HAP-1 (cell line): ENCODE results near the gene DYNLRB2.

ENCODE experiments used
- DNase-seq, 2 experiments: peaks; one replicate each; pipeline ENCODE4 v3.0.0-alpha.2; 2016 to 2020; ENCODE audit warnings: low spot score in 2 of 2
- H3K27me3 ChIP-seq: fragments of 250-450 bp; sonication (Bioruptor Pico); 2 replicates; pipeline ENCODE4 v1.5.1; 2020; ENCODE audit warnings: low read depth, mild to moderate bottlenecking, moderate library complexity
- H3K36me3 ChIP-seq: fragments of 250-450 bp; sonication (Bioruptor Pico); replicated peaks from 2 replicates; pipeline ENCODE4 v1.5.1; 2020; ENCODE audit warnings: mild to moderate bottlenecking
- H3K4me1 ChIP-seq: fragments of 250-450 bp; sonication (Bioruptor Pico); 2 replicates; pipeline ENCODE4 v1.5.1; 2020; ENCODE audit warnings: mild to moderate bottlenecking
- H3K4me3 ChIP-seq: fragments of 250-450 bp; sonication (Bioruptor Pico); 2 replicates; pipeline ENCODE4 v1.5.1; 2020; ENCODE audit warnings: mild to moderate bottlenecking, moderate library complexity
- H3K9me3 ChIP-seq: fragments of 250-450 bp; sonication (Bioruptor Pico); 2 replicates; pipeline ENCODE4 v1.5.1; 2020; ENCODE audit warnings: mild to moderate bottlenecking, moderate library complexity
- in situ Hi-C: fragments of 300-500 bp; cut with MboI; formaldehyde crosslinking; loops from 3 replicates; pipeline ENCODE4 v1.14.3; 2020; ENCODE audit warnings: low sequenced_read_pairs, inconsistent platforms, mixed read lengths

The DYNLRB2 gene

GRCh38 chr16:80540516-80541305, at the start of gene DYNLRB2:
TSS of gene DYNLRB2 (plus strand) at chr16:80540993. CDS start at chr16:80541077, 84 bp downstream.
- H3K4me3 ChIP-seq, result no peak within 1 kb of the TSS
- H3K9me3 ChIP-seq, result no peaks in the 10 kb centered on the region
- in situ Hi-C loops, result loop anchor here (25.0 kb wide), 1 partner anchor 422 kb away; no protein-coding TSS in a partner anchor
- DNase-seq, result no peak
- H3K27me3 ChIP-seq, result no peaks in the 10 kb centered on the region
- H3K36me3 ChIP-seq, result no peaks in the 10 kb centered on the region
- no peaks in the 10 kb centered on the region for H3K4me1 ChIP-seq

GRCh38 chr16:80500116-80500859, 40.5 kb upstream of the DYNLRB2 start:
- in situ Hi-C loops, result no loop called here
- no peak for DNase-seq
- H3K4me1 ChIP-seq, result no peaks in the 10 kb centered on the region
- H3K27me3 ChIP-seq, result no peaks in the 10 kb centered on the region
- no peaks in the 10 kb centered on the region for H3K36me3 ChIP-seq
- no peaks in the 10 kb centered on the region for H3K9me3 ChIP-seq
- H3K4me3 ChIP-seq, result no peak overlapping the region

- in situ Hi-C loops, result no loop called here
- DNase-seq, result no peak
- Histone ChIP-seq H3K27me3 (no peaks in the 10 kb centered on the region), H3K4me1 (no peaks in the 10 kb centered on the region), H3K4me3 (no peak overlapping the region), H3K9me3 (no peaks in the 10 kb centered on the region), H3K36me3 (no peaks in the 10 kb centered on the region)
These were observed 39.8 kb upstream of the DYNLRB2 start for GRCh38 chr16:80500961-80501525.

GRCh38 chr16:80503107-80503506, 37.7 kb upstream of the DYNLRB2 start:
- Histone ChIP-seq H3K4me3 (no peak overlapping the region), H3K4me1 (no peaks in the 10 kb centered on the region), H3K9me3 (no peaks in the 10 kb centered on the region), H3K36me3 (no peaks in the 10 kb centered on the region), H3K27me3 (no peaks in the 10 kb centered on the region)
- no peak for DNase-seq
- in situ Hi-C loops, result no loop called here

- Histone ChIP-seq H3K27me3 (no peaks in the 10 kb centered on the region), H3K4me3 (no peak overlapping the region), H3K36me3 (no peaks in the 10 kb centered on the region), H3K4me1 (no peaks in the 10 kb centered on the region), H3K9me3 (no peaks in the 10 kb centered on the region)
- DNase-seq, result no peak
- in situ Hi-C loops, result no loop called here
These were observed 33.3 kb upstream of the DYNLRB2 start for GRCh38 chr16:80507538-80507937.

- no peaks in the 10 kb centered on the region for H3K9me3 ChIP-seq
- DNase-seq, result no peak
- no peak overlapping the region for H3K4me3 ChIP-seq
- H3K36me3 ChIP-seq, result no peaks in the 10 kb centered on the region
- no peaks in the 10 kb centered on the region for H3K27me3 ChIP-seq
- in situ Hi-C loops, result no loop called here
- H3K4me1 ChIP-seq, result no peaks in the 10 kb centered on the region
These were observed 30.9 kb upstream of the DYNLRB2 start for GRCh38 chr16:80509872-80510271.

- Histone ChIP-seq H3K4me1 (no peaks in the 10 kb centered on the region), H3K4me3 (no peak overlapping the region), H3K36me3 (no peaks in the 10 kb centered on the region), H3K9me3 (no peaks in the 10 kb centered on the region), H3K27me3 (no peaks in the 10 kb centered on the region)
- no peak for DNase-seq
- in situ Hi-C loops, result no loop called here
These were observed 28.8 kb upstream of the DYNLRB2 start for GRCh38 chr16:80511824-80512592.

GRCh38 chr16:80512593-80512853, 28.3 kb upstream of the DYNLRB2 start:
- Histone ChIP-seq H3K9me3 (no peaks in the 10 kb centered on the region), H3K4me1 (no peaks in the 10 kb centered on the region), H3K27me3 (no peaks in the 10 kb centered on the region), H3K36me3 (no peaks in the 10 kb centered on the region), H3K4me3 (no peak overlapping the region)
- no peak for DNase-seq
- in situ Hi-C loops, result no loop called here

GRCh38 chr16:80515374-80515773, 25.4 kb upstream of the DYNLRB2 start:
- H3K4me3 ChIP-seq, result no peak overlapping the region
- no peaks in the 10 kb centered on the region for H3K36me3 ChIP-seq
- H3K27me3 ChIP-seq, result no peaks in the 10 kb centered on the region
- no peaks in the 10 kb centered on the region for H3K9me3 ChIP-seq
- in situ Hi-C loops, result no loop called here
- H3K4me1 ChIP-seq, result no peaks in the 10 kb centered on the region
- DNase-seq, result no peak

GRCh38 chr16:80517846-80518245, 22.9 kb upstream of the DYNLRB2 start:
- Histone ChIP-seq H3K36me3 (no peaks in the 10 kb centered on the region), H3K9me3 (no peaks in the 10 kb centered on the region)
- in situ Hi-C loops, result no loop called here

GRCh38 chr16:80518436-80518835, 22.4 kb upstream of the DYNLRB2 start:
- no peaks in the 10 kb centered on the region for H3K27me3 ChIP-seq
- in situ Hi-C loops, result no loop called here
- H3K4me3 ChIP-seq, result no peak overlapping the region
- DNase-seq, result no peak
- no peaks in the 10 kb centered on the region for H3K36me3 ChIP-seq
- H3K4me1 ChIP-seq, result no peaks in the 10 kb centered on the region
- no peaks in the 10 kb centered on the region for H3K9me3 ChIP-seq

More at GRCh38 chr16:80517846-80518245, 22.9 kb upstream of the DYNLRB2 start:
- H3K4me1 ChIP-seq, result no peaks in the 10 kb centered on the region
- H3K27me3 ChIP-seq, result no peaks in the 10 kb centered on the region
- no peak for DNase-seq
- H3K4me3 ChIP-seq, result no peak overlapping the region

- in situ Hi-C loops, result no loop called here
- peaks cover 2% of the 10 kb centered on the region; the same call in 1 of the 2 replicates for H3K27me3 ChIP-seq
- H3K4me3 ChIP-seq, result no peak overlapping the region
- no peaks in the 10 kb centered on the region for H3K4me1 ChIP-seq
- no peaks in the 10 kb centered on the region for H3K36me3 ChIP-seq
- no peak for DNase-seq
- H3K9me3 ChIP-seq, result no peaks in the 10 kb centered on the region
These were observed 21.6 kb upstream of the DYNLRB2 start for GRCh38 chr16:80519189-80519588.

GRCh38 chr16:80525420-80525819, 15.4 kb upstream of the DYNLRB2 start:
- Histone ChIP-seq H3K9me3 (no peaks in the 10 kb centered on the region), H3K4me3 (no peak overlapping the region), H3K36me3 (no peaks in the 10 kb centered on the region), H3K4me1 (no peaks in the 10 kb centered on the region), H3K27me3 (peaks cover 4% of the 10 kb centered on the region; the same call in 1 of the 2 replicates)
- in situ Hi-C loops, result loop anchor here (25.0 kb wide), 1 partner anchor 437 kb away; no protein-coding TSS in a partner anchor
- no peak for DNase-seq
